ENCODE results near the gene ALPP. TPM values are rescaled to one million over a fixed set of nuclear protein-coding genes. Genes with fewer than 3 reads are reported as not detected.
"Not testable (repeated sequence)": the region's sequence is repeated elsewhere in the genome, so short reads cannot be mapped to it uniquely, and the experiment has no call there.

Gene ALPP
- total and polyA plus RNA-seq, 5 donors from 2014 or later: not detected

- Histone ChIP-seq H3K4me1 (ENCODE audit: control insufficient read depth, insufficient read depth, low read length, poor library complexity, severe bottlenecking) (no peaks in the 10 kb centered on the region), H3K36me3 (ENCODE audit: control insufficient read depth, insufficient read depth, low read length) (no peaks in the 10 kb centered on the region), H3K9me3 (ENCODE audit: control insufficient read depth in 2 of 2, low read length in 2 of 2) (no peaks in the 10 kb centered on the region), H3K4me3 (ENCODE audit: low read depth, low read length) (no peak overlapping the region), H3K27me3 (ENCODE audit: control insufficient read depth, insufficient read depth, low read length) (no peaks in the 10 kb centered on the region), H3K27ac (ENCODE audit: insufficient read depth, low read length, poor library complexity, severe bottlenecking) (no peak overlapping the region)
- Mint-ChIP-seq H3K9me3 (no peaks in the 10 kb centered on the region), H3K36me3 (no peaks in the 10 kb centered on the region), H3K4me1 (no peaks in the 10 kb centered on the region), H3K27ac (no peak overlapping the region), H3K27me3 (no peaks in the 10 kb centered on the region), H3K4me3 (no peak overlapping the region)
- no peak for DNase-seq
- no peak for ATAC-seq (ENCODE audit: low read depth in 2 of 2)
Measured at GRCh38 chr2:232333361-232334135, 45.0 kb upstream of the ALPP start.

DNA sequence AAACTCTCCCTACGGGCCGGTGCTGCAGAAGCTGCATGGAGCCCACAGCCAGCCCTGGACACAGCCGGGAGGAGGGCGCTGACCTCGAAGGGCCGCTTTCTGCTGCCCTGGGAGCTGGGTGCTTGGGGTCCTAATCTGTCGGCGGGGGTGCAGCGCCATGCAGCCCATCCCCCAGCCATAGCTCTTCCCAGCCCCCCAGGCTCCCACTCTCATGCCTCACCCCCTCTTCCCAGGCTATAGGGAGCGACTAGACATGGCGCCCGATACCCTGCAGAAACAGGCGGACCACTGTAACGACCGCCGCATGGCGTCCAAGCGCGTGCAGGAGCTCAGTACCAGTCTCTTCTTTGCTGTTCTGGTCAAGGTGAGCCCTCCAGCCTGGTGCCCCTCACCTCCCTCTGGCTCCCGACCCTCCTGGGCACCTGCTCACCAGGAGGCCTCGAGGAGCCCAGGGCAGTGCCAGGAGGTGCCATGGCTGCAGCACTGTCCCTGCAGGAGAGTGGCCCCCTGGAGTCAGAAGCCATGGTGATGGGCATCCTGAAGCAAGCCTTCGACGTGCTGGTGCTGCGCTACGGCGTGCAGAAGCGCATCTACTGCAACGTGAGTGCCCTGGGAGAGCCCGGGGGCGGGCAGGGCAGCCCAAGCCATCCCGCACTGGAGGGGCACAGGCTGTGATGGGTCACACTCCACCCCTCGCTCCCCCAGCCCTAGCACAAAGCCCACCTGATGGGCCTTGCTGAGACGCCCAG lies 44.2 kb upstream of the ALPP start:
- not testable (repeated sequence) for H3K4me3 Mint-ChIP-seq; H3K4me3 ChIP-seq (ENCODE audit: low read depth, low read length); H3K27me3 Mint-ChIP-seq; H3K27ac Mint-ChIP-seq; H3K27ac ChIP-seq (ENCODE audit: insufficient read depth, low read length, poor library complexity, severe bottlenecking); H3K4me1 ChIP-seq (ENCODE audit: control insufficient read depth, insufficient read depth, low read length, poor library complexity, severe bottlenecking); DNase-seq; H3K27me3 ChIP-seq (ENCODE audit: control insufficient read depth, insufficient read depth, low read length); H3K9me3 ChIP-seq (ENCODE audit: control insufficient read depth in 2 of 2, low read length in 2 of 2); H3K4me1 Mint-ChIP-seq; H3K36me3 Mint-ChIP-seq; ATAC-seq (ENCODE audit: low read depth in 2 of 2); H3K36me3 ChIP-seq (ENCODE audit: control insufficient read depth, insufficient read depth, low read length); H3K9me3 Mint-ChIP-seq

DNA sequence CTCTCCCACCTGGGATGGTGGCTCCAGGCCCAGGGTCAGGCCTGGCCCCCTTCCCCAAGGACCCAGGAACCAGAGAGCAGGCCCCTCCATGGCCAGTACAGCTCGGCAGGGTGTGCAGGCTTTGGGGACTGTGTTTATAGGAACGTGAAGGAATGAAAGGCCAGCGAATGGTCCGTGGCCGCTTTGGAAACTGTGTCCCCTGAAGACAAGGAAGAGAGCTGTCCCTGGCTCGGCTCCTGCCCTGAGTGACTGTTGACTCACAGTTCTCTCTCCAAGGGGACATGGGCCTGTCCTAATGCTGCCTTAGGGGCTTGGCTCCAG lies 43.7 kb upstream of the ALPP start:
- not testable (repeated sequence) for H3K27me3 Mint-ChIP-seq; H3K9me3 Mint-ChIP-seq; DNase-seq; H3K36me3 ChIP-seq (ENCODE audit: control insufficient read depth, insufficient read depth, low read length); H3K4me3 ChIP-seq (ENCODE audit: low read depth, low read length); H3K27ac Mint-ChIP-seq; H3K27ac ChIP-seq (ENCODE audit: insufficient read depth, low read length, poor library complexity, severe bottlenecking); ATAC-seq (ENCODE audit: low read depth in 2 of 2); H3K9me3 ChIP-seq (ENCODE audit: control insufficient read depth in 2 of 2, low read length in 2 of 2); H3K4me1 Mint-ChIP-seq; H3K27me3 ChIP-seq (ENCODE audit: control insufficient read depth, insufficient read depth, low read length); H3K4me1 ChIP-seq (ENCODE audit: control insufficient read depth, insufficient read depth, low read length, poor library complexity, severe bottlenecking); H3K36me3 Mint-ChIP-seq; H3K4me3 Mint-ChIP-seq

DNA sequence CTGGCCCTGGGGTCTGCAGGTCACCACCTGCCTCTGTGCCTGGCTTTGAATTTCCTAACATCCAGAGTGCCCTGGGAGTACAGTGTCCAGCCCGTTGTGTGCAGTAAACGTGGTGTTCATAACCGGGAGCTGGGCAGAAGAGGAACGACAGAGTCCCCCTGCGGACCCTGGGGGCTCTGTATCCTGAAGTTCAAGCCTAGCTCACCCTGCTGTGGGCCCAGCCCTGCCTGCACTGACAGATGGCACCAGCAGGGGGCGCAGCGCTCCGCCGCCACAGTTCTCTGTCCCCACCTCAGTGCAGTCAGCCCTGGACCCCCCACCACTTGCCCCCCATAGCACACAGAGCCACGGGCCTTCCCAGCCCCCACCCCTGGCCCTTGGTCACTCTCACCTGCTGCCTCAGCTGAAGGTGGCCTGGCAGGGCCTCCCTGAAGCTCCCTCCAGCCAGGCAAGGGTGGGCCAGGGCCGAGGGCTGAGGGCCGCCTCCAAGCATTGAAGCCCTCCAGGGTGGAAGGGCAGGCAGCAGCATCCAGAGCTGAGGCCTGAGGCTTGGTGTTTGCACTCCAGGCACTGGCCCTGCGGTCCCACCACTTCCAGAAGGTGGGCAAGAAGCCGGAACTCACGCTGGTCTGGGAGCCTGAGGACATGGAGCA lies 43.2 kb upstream of the ALPP start:
- not testable (repeated sequence) for H3K9me3 Mint-ChIP-seq, H3K27ac Mint-ChIP-seq

DNA sequence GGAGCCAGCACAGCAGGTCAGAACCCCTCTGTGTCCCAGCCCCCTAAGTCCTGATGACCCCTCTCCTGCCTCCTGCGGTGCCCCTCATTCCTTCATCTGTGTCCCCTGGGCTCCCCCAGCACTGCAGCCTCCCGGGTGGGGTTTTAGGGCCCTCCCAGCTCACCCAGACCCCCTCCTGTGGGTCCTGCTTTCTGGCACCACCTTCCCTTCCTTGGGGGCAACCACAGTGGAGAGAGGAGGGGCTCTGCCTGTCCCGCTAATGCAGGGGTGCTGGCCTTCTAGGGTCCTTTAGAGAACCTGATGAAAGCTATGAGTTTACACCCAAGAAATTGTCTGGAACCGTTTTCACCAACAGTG lies 42.7 kb upstream of the ALPP start:
- Mint-ChIP-seq H3K27me3 (no peaks in the 10 kb centered on the region), H3K27ac (no peak overlapping the region), H3K4me3 (no peak overlapping the region), H3K9me3 (no peaks in the 10 kb centered on the region), H3K36me3 (no peaks in the 10 kb centered on the region), H3K4me1 (no peaks in the 10 kb centered on the region)
- Histone ChIP-seq H3K36me3 (ENCODE audit: control insufficient read depth, insufficient read depth, low read length) (no peaks in the 10 kb centered on the region), H3K27ac (ENCODE audit: insufficient read depth, low read length, poor library complexity, severe bottlenecking) (no peak overlapping the region), H3K4me3 (ENCODE audit: low read depth, low read length) (no peak overlapping the region), H3K9me3 (ENCODE audit: control insufficient read depth in 2 of 2, low read length in 2 of 2) (no peaks in the 10 kb centered on the region), H3K4me1 (ENCODE audit: control insufficient read depth, insufficient read depth, low read length, poor library complexity, severe bottlenecking) (no peaks in the 10 kb centered on the region), H3K27me3 (ENCODE audit: control insufficient read depth, insufficient read depth, low read length) (no peaks in the 10 kb centered on the region)
- no peak for ATAC-seq (ENCODE audit: low read depth in 2 of 2)
- no peak for DNase-seq

More for the DNA sequence above, 43.2 kb upstream of the ALPP start:
- H3K27me3 ChIP-seq (ENCODE audit: control insufficient read depth, insufficient read depth, low read length); H3K36me3 ChIP-seq (ENCODE audit: control insufficient read depth, insufficient read depth, low read length); H3K4me1 ChIP-seq (ENCODE audit: control insufficient read depth, insufficient read depth, low read length, poor library complexity, severe bottlenecking); H3K27ac ChIP-seq (ENCODE audit: insufficient read depth, low read length, poor library complexity, severe bottlenecking); DNase-seq; H3K4me3 Mint-ChIP-seq; H3K36me3 Mint-ChIP-seq; H3K27me3 Mint-ChIP-seq; H3K9me3 ChIP-seq (ENCODE audit: control insufficient read depth in 2 of 2, low read length in 2 of 2); H3K4me3 ChIP-seq (ENCODE audit: low read depth, low read length); H3K4me1 Mint-ChIP-seq; ATAC-seq (ENCODE audit: low read depth in 2 of 2): not testable (repeated sequence)

- Histone ChIP-seq H3K27me3 (ENCODE audit: control insufficient read depth, insufficient read depth, low read length) (no peaks in the 10 kb centered on the region), H3K27ac (ENCODE audit: insufficient read depth, low read length, poor library complexity, severe bottlenecking) (no peak overlapping the region), H3K4me3 (ENCODE audit: low read depth, low read length) (no peak overlapping the region), H3K9me3 (ENCODE audit: control insufficient read depth in 2 of 2, low read length in 2 of 2) (no peaks in the 10 kb centered on the region), H3K4me1 (ENCODE audit: control insufficient read depth, insufficient read depth, low read length, poor library complexity, severe bottlenecking) (no peaks in the 10 kb centered on the region), H3K36me3 (ENCODE audit: control insufficient read depth, insufficient read depth, low read length) (no peaks in the 10 kb centered on the region)
- no peak overlapping the region for H3K4me3 Mint-ChIP-seq
- H3K9me3 Mint-ChIP-seq: no peaks in the 10 kb centered on the region
- no peaks in the 10 kb centered on the region for H3K36me3 Mint-ChIP-seq
- no peak overlapping the region for H3K27ac Mint-ChIP-seq
- DNase-seq (no peak), ATAC-seq (ENCODE audit: low read depth in 2 of 2) (no peak)
- H3K4me1 Mint-ChIP-seq: no peaks in the 10 kb centered on the region
- no peaks in the 10 kb centered on the region for H3K27me3 Mint-ChIP-seq
Measured at GRCh38 chr2:232336241-232336736, 42.3 kb upstream of the ALPP start.

- peaks cover under 1% of the 10 kb centered on the region for H3K27me3 Mint-ChIP-seq
- H3K4me3 Mint-ChIP-seq: no peak overlapping the region
- no peaks in the 10 kb centered on the region for H3K9me3 ChIP-seq (ENCODE audit: control insufficient read depth in 2 of 2, low read length in 2 of 2)
- DNase-seq (no peak), ATAC-seq (ENCODE audit: low read depth in 2 of 2) (no peak)
- H3K4me1 ChIP-seq (ENCODE audit: control insufficient read depth, insufficient read depth, low read length, poor library complexity, severe bottlenecking): no peaks in the 10 kb centered on the region
- no peaks in the 10 kb centered on the region for H3K9me3 Mint-ChIP-seq
- no peaks in the 10 kb centered on the region for H3K36me3 Mint-ChIP-seq
- H3K27ac ChIP-seq (ENCODE audit: insufficient read depth, low read length, poor library complexity, severe bottlenecking): no peak overlapping the region
- peaks cover 0 to 2% (median 0%) of the 10 kb centered on the region in 4 donors for H3K4me1 Mint-ChIP-seq
- H3K27ac Mint-ChIP-seq: no peak overlapping the region
- no peaks in the 10 kb centered on the region for H3K27me3 ChIP-seq (ENCODE audit: control insufficient read depth, insufficient read depth, low read length)
- H3K4me3 ChIP-seq (ENCODE audit: low read depth, low read length): no peak overlapping the region
- H3K36me3 ChIP-seq (ENCODE audit: control insufficient read depth, insufficient read depth, low read length): no peaks in the 10 kb centered on the region
Measured at GRCh38 chr2:232336981-232337720, 41.4 kb upstream of the ALPP start.
